Kidney (tissue), 14 donors: Measurements from ENCODE around the gene CAMK2G. TPM values are rescaled to one million over a fixed set of nuclear protein-coding genes. Genes with fewer than 3 reads are reported as not detected.

Experiments
- DNase-seq, 5 donors: peaks; one replicate each; pipeline ENCODE4 v3.0.0-alpha.2; 2013 to 2020
- FAIRE-seq: peaks from 2 replicates; lab custom pipeline; 2012; peaks lifted over from hg19 to GRCh38; lab: Jason Lieb, UNC
- H3K27ac ChIP-seq, 2 donors: one replicate each; pipeline ENCODE4 v1.7.0; 2013; ENCODE audit warnings: low read depth in 2 of 2, low read length in 2 of 2, inconsistent platforms in 1 of 2
- H3K27me3 ChIP-seq: one replicate; pipeline ENCODE4 v1.7.1; 2013; ENCODE audit warnings: low read length, inconsistent platforms; ENCODE audit not compliant: control insufficient read depth, insufficient read depth
- H3K36me3 ChIP-seq, 3 donors: one replicate each; pipeline versions ENCODE4 v1.7.0 to v1.7.1; 2013; ENCODE audit warnings: low read length in 3 of 3, control low read depth in 1 of 3, inconsistent platforms in 1 of 3; ENCODE audit not compliant: insufficient read depth in 3 of 3, control insufficient read depth in 2 of 3
- H3K4me1 ChIP-seq, 3 donors: one replicate each; pipeline versions ENCODE4 v1.7.0 to v1.7.1; 2013; ENCODE audit warnings: low read length in 3 of 3, inconsistent platforms in 1 of 3, low read depth in 1 of 3; ENCODE audit not compliant: control insufficient read depth in 2 of 3, insufficient read depth in 2 of 3
- H3K4me3 ChIP-seq, 3 donors: one replicate each; pipeline versions ENCODE4 v1.7.0 to v1.8.1; 2013; ENCODE audit warnings: low read length in 3 of 3, control low read depth in 1 of 3, inconsistent platforms in 1 of 3
- H3K9ac ChIP-seq, 3 donors: one replicate each; pipeline versions ENCODE4 v1.7.0 to v1.7.1; 2013; ENCODE audit warnings: low read length in 3 of 3, control low read depth in 1 of 3, inconsistent platforms in 1 of 3
- H3K9me3 ChIP-seq, 3 donors: one replicate each; pipeline versions ENCODE4 v1.7.0 to v1.7.1; 2013; ENCODE audit warnings: low read length in 3 of 3, control low read depth in 1 of 3, inconsistent platforms in 1 of 3; ENCODE audit not compliant: control insufficient read depth in 2 of 3, insufficient read depth in 1 of 3
- CTCF ChIP-seq: IDR thresholded peaks from 3 replicates; pipeline ENCODE4 v1.5.1; 2012; ENCODE audit warnings: mild to moderate bottlenecking, moderate library complexity, borderline replicate concordance; ENCODE audit not compliant: insufficient read depth; ENCODE audit errors: extremely low read depth
- intact Hi-C: fragments of 100-400 bp; cut with DNase I; formaldehyde crosslinking; loops from one replicate; pipeline ENCODE4 v1.11.1; 2022
- polyA plus RNA-seq: library from polyadenylated mRNA; stranded (reverse); fragments of 350-450 nt; fragmentation: Illumina TruSeq; extraction: RNeasy Lipid Tissue Mini Kit (QIAGEN cat#74804); gene quantifications from one replicate; pipeline ENCODE4 v1.2.3, GENCODE V29; 2014; ENCODE audit warnings: low read depth, low replicate concordance; ENCODE audit not compliant: insufficient read depth
- total RNA-seq: library from RNA; stranded (reverse); fragmentation: NEBNext Ultra II Directional; extraction: Animal tissue kit (Norgen Biotek cat#: 25700); gene quantifications from one replicate; pipeline ENCODE4 v1.2.1, GENCODE V29; 2021
- donor health status: control.
- donor health status: control.
- donor health status: control.
- donor health status: control.
- donor health status: control.
- donor health status: DM: yes; HTN: yes; CAD: no.
- donor health status: Normal renal cell carcinoma (clear cell type).

CAMK2G gene
- total and polyA plus RNA-seq, 2 donors from 2014 or later = 21.0 to 29.1 TPM

GRCh38 chr10:73813333-73813732, 61.0 kb downstream of the CAMK2G start:
- Histone ChIP-seq H3K4me1 (peaks cover 0 to 10% (median 3%) of the 10 kb centered on the region in 3 donors), H3K27ac (no peak overlapping the region), H3K9me3 (no peaks in the 10 kb centered on the region), H3K36me3 (peaks cover 2 to 19% (median 4%) of the 10 kb centered on the region in 3 donors), H3K27me3 (no peaks in the 10 kb centered on the region), H3K9ac (no peak overlapping the region), H3K4me3 (no peak overlapping the region)
- no peak for DNase-seq
- no peak for FAIRE-seq
- intact Hi-C loops = no loop called here
- no peak for TF ChIP-seq CTCF

GRCh38 chr10:73812657-73813056, 61.7 kb downstream of the CAMK2G start:
- FAIRE-seq (no peak), DNase-seq (no peak)
- intact Hi-C loops = no loop called here
- no peaks in the 10 kb centered on the region for H3K9me3 ChIP-seq
- H3K27me3 ChIP-seq = no peaks in the 10 kb centered on the region
- H3K27ac ChIP-seq = no peak overlapping the region
- TF ChIP-seq CTCF = no peak
- H3K9ac ChIP-seq = no peak overlapping the region
- H3K4me3 ChIP-seq = no peak overlapping the region
- H3K4me1 ChIP-seq = peaks cover 0 to 3% (median 3%) of the 10 kb centered on the region in 3 donors
- H3K36me3 ChIP-seq = peaks cover 2 to 26% (median 4%) of the 10 kb centered on the region in 3 donors

- DNase-seq (peak in 3 of 5 donors; percentile 30 to 89 (median 66)), FAIRE-seq (no peak)
- H3K9me3 ChIP-seq = no peaks in the 10 kb centered on the region
- H3K4me1 ChIP-seq = peaks cover 0 to 3% (median 0%) of the 10 kb centered on the region in 3 donors
- intact Hi-C loops = no loop called here
- no peak for TF ChIP-seq CTCF
- peak overlapping the region; percentile 7 to 73 (median 49) for H3K9ac ChIP-seq
- peak overlapping the region; percentile 49 to 71 (median 65) for H3K4me3 ChIP-seq
- H3K27ac ChIP-seq = peak overlapping the region; percentile 66 to 68
- H3K36me3 ChIP-seq = peaks cover 0 to 31% (median 15%) of the 10 kb centered on the region in 3 donors
- H3K27me3 ChIP-seq = no peaks in the 10 kb centered on the region
Observed at GRCh38 chr10:73810735-73811465, 63.5 kb downstream of the CAMK2G start.
